Measurements from ENCODE around the gene ARRDC4. TPM values are rescaled to one million over a fixed set of nuclear protein-coding genes. Genes with fewer than 3 reads are reported as not detected.

ARRDC4 gene
- total and polyA plus RNA-seq, 2 of the 8 experiments (the other 6 are each of a cell fraction or from before 2014, with no cell fraction given): 3.5 to 3.8 TPM

DNA sequence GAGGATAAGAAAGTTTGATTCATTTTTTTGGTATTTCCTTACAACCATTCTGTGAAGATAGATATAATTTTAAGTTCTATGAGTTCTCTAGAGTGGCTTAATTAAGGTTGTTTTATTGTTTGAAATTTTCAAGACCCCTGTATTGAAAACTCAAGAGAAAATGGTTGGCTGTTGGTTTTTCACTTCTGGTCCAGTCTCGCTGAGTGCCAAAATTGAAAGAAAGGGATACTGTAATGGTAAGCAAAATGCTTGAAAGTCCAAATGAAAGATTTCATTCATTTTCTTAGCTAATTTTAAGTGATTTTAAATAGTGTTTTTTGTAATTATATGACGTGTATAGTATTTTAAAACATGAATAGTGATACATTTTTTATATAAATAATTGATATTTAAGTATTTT, 7.4 kb downstream of the ARRDC4 start:
- Histone ChIP-seq H3K79me1 (ENCODE audit: low read depth, low read length) (no peaks in the 10 kb centered on the region), H3K36me3 (ENCODE audit: control insufficient read depth in 2 of 4, insufficient read depth in 4 of 4, low read length in 3 of 4) (peaks cover 0 to 37% (median 3%) of the 10 kb centered on the region in 4 experiments; a peak in 4 of 8 replicates), H2BK12ac (ENCODE audit: low read depth, low read length) (no peak overlapping the region), H4K20me1 (replicated peaks in 1 of 2; ENCODE audit: control insufficient read depth in 1 of 2, insufficient read depth in 2 of 2, low read length in 2 of 2) (no peaks in the 10 kb centered on the region), H2BK20ac (ENCODE audit: low read length) (no peak overlapping the region), H3K14ac (ENCODE audit: insufficient read length) (no peak overlapping the region), H3K27ac (ENCODE audit: low read depth, low read length) (no peak overlapping the region), H3K79me2 (ENCODE audit: control insufficient read depth in 1 of 2, insufficient read depth in 2 of 2, low read length in 2 of 2) (no peaks in the 10 kb centered on the region), H4K5ac (ENCODE audit: insufficient read length, low read depth, low read length) (no peak overlapping the region), H4K91ac (replicated peaks; ENCODE audit: insufficient read length, low read length) (no peak overlapping the region), H2BK120ac (replicated peaks; ENCODE audit: low read depth, low read length) (no peak overlapping the region), H3K23me2 (ENCODE audit: low read depth, low read length) (no peaks in the 10 kb centered on the region; the same call in 1 of the 2 replicates), H3K9ac (replicated peaks in 1 of 4; ENCODE audit: extremely low read depth in 1 of 4, low read depth in 3 of 4, low read length in 3 of 4) (no peak overlapping the region), H3K9me3 (ENCODE audit: insufficient read depth in 2 of 2, low read depth in 1 of 2, low read length in 1 of 2) (no peaks in the 10 kb centered on the region), H3K23ac (ENCODE audit: insufficient read length) (no peak overlapping the region), H3K4me3 (ENCODE audit: extremely low read depth in 1 of 4, insufficient read depth in 2 of 4, low read depth in 3 of 4, low read length in 4 of 4) (no peak overlapping the region), H4K8ac (ENCODE audit: extremely low read depth, insufficient read depth, low read length) (no peak overlapping the region), H3K4me2 (ENCODE audit: insufficient read depth in 1 of 2, low read depth in 2 of 2, low read length in 2 of 2) (no peak overlapping the region), H2AK5ac (ENCODE audit: low read depth, low read length) (no peak overlapping the region), H2BK15ac (ENCODE audit: low read length) (no peak overlapping the region), H2AFZ (ENCODE audit: low read length) (no peak overlapping the region), H3K18ac (ENCODE audit: extremely low read depth, low read length) (no peak overlapping the region), H2BK5ac (ENCODE audit: low read depth, low read length) (no peak overlapping the region), H3K56ac (replicated peaks; ENCODE audit: insufficient read length, low read depth, low read length) (no peak overlapping the region), H3K4ac (replicated peaks; ENCODE audit: insufficient read length, low read depth, low read length) (no peak overlapping the region), H3K27me3 (replicated peaks in 1 of 4; ENCODE audit: control insufficient read depth in 3 of 4, extremely low read depth in 1 of 4, insufficient read depth in 3 of 4, low read length in 3 of 4) (no peaks in the 10 kb centered on the region), H3K4me1 (replicated peaks in 1 of 4; ENCODE audit: control insufficient read depth in 3 of 4, insufficient read depth in 4 of 4, low read length in 3 of 4) (no peaks in the 10 kb centered on the region)
- POLR2A ChIA-PET (ENCODE audit: partially characterized antibody): no interaction called here
- WGBS, 2 experiments (ENCODE audit: extremely low coverage in 1 of 2, insufficient coverage in 1 of 2, insufficient read length in 1 of 2, insufficient replicate concordance in 2 of 2, low coverage in 1 of 2, low lambda C conversion rate in 2 of 2, missing lambda C conversion rate in 1 of 2): 87% methylated on average over 2 of the region's 2 CpGs; no CpG with 5 or more reads in 1 of the 2 experiments
- TF ChIP-seq CHD1 (IDR thresholded peaks at IDR 0.05; ENCODE audit: low read depth, low read length) (no peak), SIN3A (conservative IDR thresholded peaks at IDR 0.05 in 1 of 2, IDR thresholded peaks at IDR 0.05 in 1 of 2; ENCODE audit: low read depth in 1 of 2, low read length in 2 of 2) (no peak)
- CTCF ChIA-PET (ENCODE audit: partially characterized antibody): interaction anchor here (1.0 kb wide), 1 partner anchor 61 kb away, joined by 3 read pairs; no protein-coding TSS in a partner anchor
- FAIRE-seq (no peak), DNase-seq (ENCODE audit: low read depth in 1 of 2, low spot score in 2 of 2) (no peak)

Data from H1 (cell line).